Rectal smooth muscle tissue (tissue), 1 donor: ENCODE measurements around the gene PRR20G.
"Not testable (repeated sequence)": the region's sequence is repeated elsewhere in the genome, so short reads cannot be mapped to it uniquely, and the experiment has no call there.

ENCODE experiments used
- H3K27ac ChIP-seq: one replicate; pipeline ENCODE4 v1.7.0; 2013; ENCODE audit warnings: low read depth, low read length, inconsistent platforms
- H3K27me3 ChIP-seq: one replicate; pipeline ENCODE4 v1.7.0; 2013; ENCODE audit warnings: low read length; ENCODE audit not compliant: control insufficient read depth, insufficient read depth
- H3K36me3 ChIP-seq: one replicate; pipeline ENCODE4 v1.7.0; 2013; ENCODE audit warnings: low read length; ENCODE audit not compliant: control insufficient read depth, insufficient read depth
- H3K4me1 ChIP-seq: one replicate; pipeline ENCODE4 v1.7.0; 2013; ENCODE audit warnings: low read length; ENCODE audit not compliant: control insufficient read depth, insufficient read depth
- H3K4me3 ChIP-seq: one replicate; pipeline ENCODE4 v1.7.0; 2013; ENCODE audit warnings: low read length
- H3K9ac ChIP-seq: one replicate; pipeline ENCODE4 v1.7.0; 2013; ENCODE audit warnings: low read length

The PRR20G gene

GRCh38 chr3:127320529-127321121 lies 32.8 kb upstream of the PRR20G start:
- no peak overlapping the region for H3K4me3 ChIP-seq
- no peak overlapping the region for H3K9ac ChIP-seq
- no peaks in the 10 kb centered on the region for H3K36me3 ChIP-seq
- no peaks in the 10 kb centered on the region for H3K27me3 ChIP-seq
- no peaks in the 10 kb centered on the region for H3K4me1 ChIP-seq
- no peak overlapping the region for H3K27ac ChIP-seq

DNA sequence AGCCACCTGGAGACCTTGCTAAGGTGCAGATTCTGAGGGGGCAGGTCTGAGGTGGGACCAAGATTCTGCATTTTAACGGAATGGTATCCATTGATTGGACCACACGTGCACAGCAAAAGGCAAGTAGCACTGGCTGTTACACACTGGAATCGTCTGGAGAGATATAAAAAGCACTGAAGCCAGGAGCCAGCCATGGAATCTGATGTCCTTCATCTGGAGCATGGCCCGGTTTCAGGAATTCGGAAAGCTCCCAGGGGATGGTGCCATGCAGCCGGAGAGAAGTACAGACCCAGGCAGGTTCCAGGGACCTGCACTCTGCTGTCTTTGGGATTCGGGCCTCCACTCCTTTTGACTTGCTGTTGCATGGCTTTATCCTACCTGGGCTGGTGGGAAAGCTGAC lies 28.8 kb upstream of the PRR20G start:
- no peak overlapping the region for H3K27ac ChIP-seq
- H3K4me1 ChIP-seq: no peaks in the 10 kb centered on the region
- no peaks in the 10 kb centered on the region for H3K27me3 ChIP-seq
- H3K4me3 ChIP-seq: no peak overlapping the region
- no peaks in the 10 kb centered on the region for H3K36me3 ChIP-seq
- no peak overlapping the region for H3K9ac ChIP-seq

GRCh38 chr3:127312818-127313217 lies 25.0 kb upstream of the PRR20G start:
- no peak overlapping the region for H3K9ac ChIP-seq
- H3K4me1 ChIP-seq: no peaks in the 10 kb centered on the region
- H3K36me3 ChIP-seq: no peaks in the 10 kb centered on the region
- no peak overlapping the region for H3K4me3 ChIP-seq
- no peaks in the 10 kb centered on the region for H3K27me3 ChIP-seq
- no peak overlapping the region for H3K27ac ChIP-seq

GRCh38 chr3:127308821-127309220 lies 21.0 kb upstream of the PRR20G start:
- H3K4me1 ChIP-seq, H3K9ac ChIP-seq, H3K4me3 ChIP-seq, H3K27me3 ChIP-seq, H3K27ac ChIP-seq, H3K36me3 ChIP-seq: not testable (repeated sequence)

DNA sequence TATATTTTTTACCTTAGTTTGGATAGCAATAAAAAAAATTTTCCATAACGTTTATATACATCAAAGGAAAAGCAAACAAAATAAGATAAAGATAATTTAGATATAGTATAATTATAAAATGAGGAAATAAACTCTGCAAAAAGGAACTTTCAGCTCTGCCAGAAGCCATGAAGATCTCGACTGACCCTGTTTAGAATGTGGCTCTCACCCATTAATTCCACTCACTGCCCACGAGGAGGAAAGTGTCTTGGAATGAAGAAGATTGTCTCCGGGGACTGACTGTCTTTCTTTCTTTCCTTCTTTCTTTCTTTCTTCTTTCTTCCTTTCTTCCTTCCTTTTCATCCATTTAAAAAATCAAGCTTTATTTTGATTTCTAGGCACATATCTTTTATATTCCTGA lies 20.1 kb upstream of the PRR20G start:
- Histone ChIP-seq H3K27ac (no peak overlapping the region), H3K36me3 (no peaks in the 10 kb centered on the region), H3K4me1 (no peaks in the 10 kb centered on the region)

DNA sequence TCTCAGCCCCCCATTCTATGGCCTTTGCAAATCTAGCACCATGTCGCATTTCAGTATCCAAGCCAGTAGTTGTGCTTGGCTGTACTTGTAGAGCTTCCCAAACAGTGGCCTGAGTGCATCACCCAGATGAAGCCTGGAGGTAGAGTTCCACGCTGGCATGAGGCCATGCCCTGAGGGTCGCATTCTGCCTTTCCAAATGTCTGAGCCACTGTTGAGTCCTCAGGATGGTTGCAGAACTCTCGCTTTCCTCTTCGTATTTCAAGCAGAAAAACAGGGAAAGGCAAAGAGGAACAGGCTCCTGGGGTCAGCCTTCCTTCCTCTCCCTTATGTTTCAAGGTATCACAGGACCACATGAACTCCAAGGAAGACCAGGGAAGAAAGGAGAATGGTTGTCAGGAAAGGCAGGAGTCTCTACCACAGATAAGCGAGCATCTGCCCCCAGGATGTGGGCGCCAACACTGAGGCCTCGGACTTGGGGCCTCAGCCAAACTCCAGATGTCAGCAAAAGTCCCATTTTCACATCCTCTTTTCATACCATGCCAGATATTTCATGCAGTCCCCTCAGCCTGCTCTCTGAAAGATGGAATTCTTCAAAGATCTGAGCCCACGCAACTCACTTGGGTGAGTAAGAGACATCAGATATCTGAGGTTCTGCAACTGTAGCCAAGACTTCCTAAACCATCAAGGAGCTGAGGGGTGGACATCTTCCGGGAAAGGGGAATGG lies 19.4 kb upstream of the PRR20G start:
- H3K4me1 ChIP-seq: no peaks in the 10 kb centered on the region
- H3K36me3 ChIP-seq: no peaks in the 10 kb centered on the region
- H3K9ac ChIP-seq: no peak overlapping the region
- H3K27me3 ChIP-seq: no peaks in the 10 kb centered on the region
- no peak overlapping the region for H3K4me3 ChIP-seq
- no peak overlapping the region for H3K27ac ChIP-seq

More for the DNA sequence above, 20.1 kb upstream of the PRR20G start:
- Histone ChIP-seq H3K9ac (no peak overlapping the region), H3K4me3 (no peak overlapping the region), H3K27me3 (no peaks in the 10 kb centered on the region)

- Histone ChIP-seq H3K27ac (no peak overlapping the region), H3K4me3 (no peak overlapping the region), H3K27me3 (no peaks in the 10 kb centered on the region), H3K36me3 (no peaks in the 10 kb centered on the region), H3K9ac (no peak overlapping the region), H3K4me1 (no peaks in the 10 kb centered on the region)
Observed at GRCh38 chr3:127306361-127307111, 18.7 kb upstream of the PRR20G start.

DNA sequence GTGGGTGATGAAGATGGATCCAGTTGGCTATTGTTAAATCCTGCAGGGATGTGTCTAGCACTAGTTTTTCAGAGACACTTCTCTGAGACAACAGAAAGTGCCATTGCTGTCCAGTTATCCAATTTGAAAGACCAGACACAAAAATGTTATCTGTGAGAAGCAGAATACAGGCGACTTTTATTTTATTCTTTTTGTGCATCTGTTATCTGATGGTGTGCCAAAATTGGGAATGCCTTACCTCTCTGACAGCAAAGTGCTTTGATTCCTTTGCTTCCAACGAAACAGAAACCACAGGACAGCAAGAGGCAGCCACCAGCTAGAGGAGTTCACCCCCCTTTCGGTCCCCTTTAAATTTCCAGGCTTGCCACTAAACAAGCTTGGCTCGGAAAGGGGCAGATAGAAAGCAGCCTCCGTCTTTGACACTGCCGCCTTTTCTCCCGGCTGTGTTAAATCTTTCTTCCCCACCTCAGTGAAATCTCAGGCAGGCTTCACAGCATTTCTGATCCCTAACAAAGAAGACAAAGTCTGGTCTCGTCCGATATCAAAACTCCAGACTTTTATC lies 17.7 kb upstream of the PRR20G start:
- no peak overlapping the region for H3K27ac ChIP-seq
- H3K4me3 ChIP-seq: no peak overlapping the region
- no peaks in the 10 kb centered on the region for H3K27me3 ChIP-seq
- no peaks in the 10 kb centered on the region for H3K36me3 ChIP-seq
- H3K9ac ChIP-seq: no peak overlapping the region
- H3K4me1 ChIP-seq: no peaks in the 10 kb centered on the region

GRCh38 chr3:127304121-127304744 lies 16.4 kb upstream of the PRR20G start:
- Histone ChIP-seq H3K27me3 (no peaks in the 10 kb centered on the region), H3K27ac (no peak overlapping the region), H3K36me3 (no peaks in the 10 kb centered on the region), H3K4me3 (no peak overlapping the region), H3K4me1 (no peaks in the 10 kb centered on the region), H3K9ac (no peak overlapping the region)

DNA sequence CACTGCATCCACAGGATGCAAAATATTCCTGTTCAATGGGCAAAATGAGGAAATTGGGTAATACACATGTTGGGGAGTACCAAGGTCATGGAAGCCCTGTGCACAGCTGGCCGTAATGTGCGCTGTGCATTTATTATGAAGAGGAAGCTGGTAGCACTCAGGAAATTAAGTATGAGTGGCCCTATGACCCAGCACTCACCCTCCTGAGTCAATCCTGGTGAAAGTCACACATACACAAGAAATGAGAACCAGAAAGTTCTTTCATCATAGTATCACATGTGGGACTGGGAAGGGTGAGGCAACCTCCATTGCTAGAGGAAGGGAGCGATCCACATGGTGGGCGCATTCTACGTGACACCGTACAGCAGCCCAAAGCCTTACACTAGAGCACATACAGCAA lies 11.4 kb upstream of the PRR20G start:
- Histone ChIP-seq H3K27ac (no peak overlapping the region), H3K9ac (no peak overlapping the region), H3K4me3 (no peak overlapping the region), H3K36me3 (no peaks in the 10 kb centered on the region), H3K4me1 (no peaks in the 10 kb centered on the region), H3K27me3 (no peaks in the 10 kb centered on the region)

DNA sequence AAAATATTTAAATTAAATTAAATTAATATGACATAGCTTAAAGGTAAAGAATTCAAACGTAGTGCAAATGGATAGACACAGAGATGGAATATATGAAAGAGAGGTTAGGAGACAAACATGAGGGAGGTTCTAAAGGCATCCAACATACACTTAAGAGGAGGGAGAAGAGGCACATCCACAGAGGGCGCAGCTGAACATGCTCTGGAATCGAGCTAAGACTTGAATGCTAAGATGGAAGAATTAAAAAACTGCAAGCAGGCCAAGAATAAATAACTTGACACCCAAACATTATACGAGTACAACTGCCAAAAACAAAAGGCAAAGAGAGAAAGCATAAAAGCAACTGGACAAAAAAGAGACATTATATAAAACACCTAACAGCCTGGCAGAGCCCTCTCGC lies 9.1 kb upstream of the PRR20G start:
- no peak overlapping the region for H3K9ac ChIP-seq
- no peak overlapping the region for H3K4me3 ChIP-seq
- H3K27ac ChIP-seq: no peak overlapping the region
- no peaks in the 10 kb centered on the region for H3K4me1 ChIP-seq
- H3K27me3 ChIP-seq: no peaks in the 10 kb centered on the region
- no peaks in the 10 kb centered on the region for H3K36me3 ChIP-seq

GRCh38 chr3:127296166-127296565 lies 8.3 kb upstream of the PRR20G start:
- no peaks in the 10 kb centered on the region for H3K36me3 ChIP-seq
- no peaks in the 10 kb centered on the region for H3K27me3 ChIP-seq
- no peaks in the 10 kb centered on the region for H3K4me1 ChIP-seq
- no peak overlapping the region for H3K4me3 ChIP-seq
- no peak overlapping the region for H3K9ac ChIP-seq
- no peak overlapping the region for H3K27ac ChIP-seq
